ENCODE results near the gene FAXDC2. TPM values are rescaled to one million over a fixed set of nuclear protein-coding genes. Genes with fewer than 3 reads are reported as not detected.
A peak's percentile ranks its signal among the peaks of the same experiment; 100 is the strongest.

FAXDC2 gene
- total RNA-seq, 4 donors from 2014 or later = 27.6 to 32.1 (median 29.5) TPM

GRCh38 chr5:154817815-154818214 lies 32.6 kb downstream of the FAXDC2 start:
- H3K4me3 ChIP-seq = no peak overlapping the region
- intact Hi-C loops (cut with DNase I) = no loop called here
- H3K27me3 ChIP-seq = no peaks in the 10 kb centered on the region
- no peaks in the 10 kb centered on the region for H3K9me3 ChIP-seq
- H3K27ac ChIP-seq (replicated peaks in 1 of 4) = peak overlapping the region in 3 of 4 donors; percentile 16 to 36 (median 33)
- WGBS = 82% methylated on average over 6 of the region's 6 CpGs
- H3K4me1 ChIP-seq = peaks cover 0 to 22% (median 16%) of the 10 kb centered on the region in 4 donors
- TF ChIP-seq EP300 (IDR thresholded peaks at IDR 0.05) (no peak), POLR2AphosphoS5 (IDR thresholded peaks at IDR 0.05) (no peak)
- no peak for DNase-seq (ENCODE audit: extremely low spot score)
- peaks cover 17 to 98% (median 92%) of the 10 kb centered on the region in 4 donors for H3K36me3 ChIP-seq

DNA sequence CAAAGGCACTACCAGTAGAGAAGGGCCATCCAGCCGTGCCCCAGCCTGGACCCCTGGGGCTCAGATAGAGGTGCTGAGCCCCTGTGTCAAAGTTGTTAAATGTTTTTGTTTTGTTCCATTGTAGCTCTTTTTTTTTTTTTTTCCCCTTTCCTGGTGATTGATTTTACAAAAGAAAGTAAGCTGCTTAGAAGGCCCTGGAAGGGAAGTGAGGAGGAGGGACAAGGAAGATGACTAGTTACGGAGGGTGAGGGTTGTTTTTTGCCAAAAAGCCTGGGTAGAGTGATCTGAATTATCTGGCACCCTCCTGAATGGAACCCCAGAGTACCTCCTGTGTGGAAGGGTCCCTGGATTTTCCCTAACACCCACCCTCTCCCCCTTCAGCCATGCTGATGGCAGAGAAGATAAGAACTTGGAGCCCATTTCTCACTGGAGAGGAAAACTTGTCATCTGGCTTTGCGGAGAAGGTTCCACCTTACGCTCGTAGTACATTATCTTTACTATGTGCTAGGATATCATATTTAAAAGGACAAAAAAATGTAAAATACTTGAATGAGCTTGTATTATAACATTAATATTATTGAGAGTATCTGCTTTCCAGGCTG lies 33.4 kb downstream of the FAXDC2 start:
- H3K36me3 ChIP-seq = peaks cover 21 to 98% (median 93%) of the 10 kb centered on the region in 4 donors
- no peaks in the 10 kb centered on the region for H3K27me3 ChIP-seq
- TF ChIP-seq EP300 (IDR thresholded peaks at IDR 0.05) = no peak
- TF ChIP-seq CTCF (IDR thresholded peaks at IDR 0.05) = no peak
- no peak for TF ChIP-seq POLR2AphosphoS5 (IDR thresholded peaks at IDR 0.05)
- no peak for TF ChIP-seq POLR2A (IDR thresholded peaks at IDR 0.05; ENCODE audit: low read depth)
- intact Hi-C loops (cut with DNase I) = no loop called here
- H3K4me3 ChIP-seq = no peak overlapping the region
- no peak for DNase-seq (ENCODE audit: extremely low spot score)
- H3K9me3 ChIP-seq = no peaks in the 10 kb centered on the region
- peaks cover 0 to 28% (median 16%) of the 10 kb centered on the region in 4 donors for H3K4me1 ChIP-seq
- 83% methylated on average over 5 of the region's 5 CpGs for WGBS
- peak overlapping the region in 2 of 4 donors; percentile 2 to 16 for H3K27ac ChIP-seq (replicated peaks in 1 of 4)

DNA sequence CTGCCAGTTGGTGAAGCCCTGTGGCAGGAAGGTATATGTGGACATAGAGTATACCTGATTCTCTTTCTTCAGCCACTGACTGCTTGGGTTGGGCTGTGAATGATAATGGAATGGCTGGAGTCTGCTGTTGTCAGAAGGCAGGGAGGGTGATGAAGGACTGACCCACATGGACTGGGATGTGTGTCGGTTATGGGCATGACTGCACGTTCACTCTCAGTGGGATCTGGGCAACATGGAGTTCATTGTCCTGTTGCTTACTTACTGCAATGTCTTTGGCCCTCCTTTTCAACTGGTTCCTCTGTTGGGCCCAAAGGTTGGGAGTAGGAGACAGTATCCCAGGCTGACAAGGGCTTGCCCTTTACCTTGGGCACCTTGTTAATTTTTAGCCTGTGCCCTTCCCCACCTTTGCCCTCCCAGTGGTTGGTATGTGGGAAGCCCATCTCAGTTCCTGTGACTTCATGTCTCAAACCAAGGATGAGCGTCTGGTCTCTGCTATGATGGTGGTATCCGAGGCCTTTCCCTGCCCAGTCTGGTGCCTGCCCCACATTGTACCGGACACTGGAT lies 34.6 kb downstream of the FAXDC2 start:
- no peak for DNase-seq (ENCODE audit: extremely low spot score)
- intact Hi-C loops (cut with DNase I) = no loop called here
- Histone ChIP-seq H3K9me3 (no peaks in the 10 kb centered on the region), H3K27me3 (no peaks in the 10 kb centered on the region), H3K36me3 (peaks cover 32 to 98% (median 93%) of the 10 kb centered on the region in 4 donors), H3K4me1 (peaks cover 0 to 35% (median 19%) of the 10 kb centered on the region in 4 donors), H3K27ac (replicated peaks in 1 of 4) (no peak overlapping the region), H3K4me3 (no peak overlapping the region)
- no peak for TF ChIP-seq EP300 (IDR thresholded peaks at IDR 0.05)
- no peak for TF ChIP-seq POLR2A (IDR thresholded peaks at IDR 0.05; ENCODE audit: low read depth)
- TF ChIP-seq POLR2AphosphoS5 (IDR thresholded peaks at IDR 0.05) = no peak
- WGBS = 81% methylated on average over 5 of the region's 5 CpGs

GRCh38 chr5:154815025-154815424 lies 35.4 kb downstream of the FAXDC2 start:
- intact Hi-C loops (cut with DNase I) = no loop called here
- 80% methylated on average over 11 of the region's 11 CpGs for whole genome bisulfite sequencing

DNA sequence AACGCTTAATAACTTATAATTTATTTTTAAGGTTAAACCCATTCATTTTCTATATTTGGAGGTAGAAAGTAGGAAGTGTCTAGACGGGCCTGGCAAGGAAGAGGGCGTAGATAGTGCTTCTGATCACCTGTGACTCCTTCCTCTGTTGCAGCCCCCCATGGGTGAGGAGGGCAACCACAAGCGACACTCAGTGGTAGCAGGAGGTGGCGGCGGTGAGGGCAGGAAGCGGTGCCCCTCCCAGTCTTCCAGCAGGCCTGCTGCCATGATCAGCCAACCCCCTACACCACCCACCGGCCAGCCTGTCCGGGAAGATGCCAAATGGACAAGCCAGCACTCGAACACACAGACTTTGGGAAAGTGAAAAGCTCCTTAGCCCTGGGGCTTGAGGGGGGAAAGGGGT lies 36.7 kb downstream of the FAXDC2 start:
- H3K4me1 ChIP-seq = peaks cover 0 to 33% (median 14%) of the 10 kb centered on the region in 4 donors
- H3K27ac ChIP-seq (replicated peaks in 1 of 4) = no peak overlapping the region
- WGBS = 77% methylated on average over 8 of the region's 10 CpGs
- intact Hi-C loops (cut with DNase I) = loop anchor here (2.0 kb wide), 1 partner anchor 163 kb away; no protein-coding TSS in a partner anchor
- no peak overlapping the region for H3K4me3 ChIP-seq
- no peaks in the 10 kb centered on the region for H3K27me3 ChIP-seq
- TF ChIP-seq EP300 (IDR thresholded peaks at IDR 0.05) (no peak), POLR2A (IDR thresholded peaks at IDR 0.05; ENCODE audit: low read depth) (no peak), POLR2AphosphoS5 (IDR thresholded peaks at IDR 0.05) (no peak), CTCF (IDR thresholded peaks at IDR 0.05) (no peak)
- no peak for DNase-seq (ENCODE audit: extremely low spot score)
- H3K36me3 ChIP-seq = peaks cover 50 to 98% (median 93%) of the 10 kb centered on the region in 4 donors
- no peaks in the 10 kb centered on the region for H3K9me3 ChIP-seq

More at GRCh38 chr5:154815025-154815424, 35.4 kb downstream of the FAXDC2 start:
- Histone ChIP-seq H3K27me3 (no peaks in the 10 kb centered on the region), H3K27ac (replicated peaks in 1 of 4) (no peak overlapping the region), H3K4me1 (peaks cover 0 to 35% (median 19%) of the 10 kb centered on the region in 4 donors), H3K4me3 (no peak overlapping the region), H3K36me3 (peaks cover 38 to 98% (median 93%) of the 10 kb centered on the region in 4 donors), H3K9me3 (no peaks in the 10 kb centered on the region)
- TF ChIP-seq EP300 (IDR thresholded peaks at IDR 0.05) (no peak), CTCF (IDR thresholded peaks at IDR 0.05) (no peak), POLR2AphosphoS5 (IDR thresholded peaks at IDR 0.05) (no peak), POLR2A (IDR thresholded peaks at IDR 0.05; ENCODE audit: low read depth) (no peak)
- DNase-seq (ENCODE audit: extremely low spot score) = no peak
